MV-4-11 (cell line): ENCODE results near the gene C1orf159.

Experiments
- DNase-seq: peaks from one replicate; lab custom pipeline; 2025; lab: John Stamatoyannopoulos, UW

The C1orf159 gene

DNA sequence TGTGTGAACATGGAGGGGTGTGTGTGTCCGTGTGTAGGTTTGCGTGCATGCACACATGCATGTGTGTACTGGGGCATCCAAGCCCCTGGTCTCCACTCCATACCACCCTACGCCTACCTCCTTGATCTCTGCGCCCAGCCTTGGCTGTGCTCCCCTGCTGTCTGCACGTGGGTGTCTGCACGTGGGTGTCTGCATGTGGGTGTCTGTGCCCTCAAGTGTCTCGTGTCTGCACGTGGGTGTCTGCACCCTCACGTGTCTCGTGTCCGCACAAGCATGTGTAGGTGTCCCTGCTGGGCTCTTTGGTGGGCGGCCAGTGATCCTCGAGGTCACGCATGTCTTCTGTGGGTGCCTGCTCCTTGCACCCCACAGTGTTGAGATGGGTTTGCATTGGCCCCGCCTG, 62.9 kb downstream of the C1orf159 start:
- no peak for DNase-seq

DNA sequence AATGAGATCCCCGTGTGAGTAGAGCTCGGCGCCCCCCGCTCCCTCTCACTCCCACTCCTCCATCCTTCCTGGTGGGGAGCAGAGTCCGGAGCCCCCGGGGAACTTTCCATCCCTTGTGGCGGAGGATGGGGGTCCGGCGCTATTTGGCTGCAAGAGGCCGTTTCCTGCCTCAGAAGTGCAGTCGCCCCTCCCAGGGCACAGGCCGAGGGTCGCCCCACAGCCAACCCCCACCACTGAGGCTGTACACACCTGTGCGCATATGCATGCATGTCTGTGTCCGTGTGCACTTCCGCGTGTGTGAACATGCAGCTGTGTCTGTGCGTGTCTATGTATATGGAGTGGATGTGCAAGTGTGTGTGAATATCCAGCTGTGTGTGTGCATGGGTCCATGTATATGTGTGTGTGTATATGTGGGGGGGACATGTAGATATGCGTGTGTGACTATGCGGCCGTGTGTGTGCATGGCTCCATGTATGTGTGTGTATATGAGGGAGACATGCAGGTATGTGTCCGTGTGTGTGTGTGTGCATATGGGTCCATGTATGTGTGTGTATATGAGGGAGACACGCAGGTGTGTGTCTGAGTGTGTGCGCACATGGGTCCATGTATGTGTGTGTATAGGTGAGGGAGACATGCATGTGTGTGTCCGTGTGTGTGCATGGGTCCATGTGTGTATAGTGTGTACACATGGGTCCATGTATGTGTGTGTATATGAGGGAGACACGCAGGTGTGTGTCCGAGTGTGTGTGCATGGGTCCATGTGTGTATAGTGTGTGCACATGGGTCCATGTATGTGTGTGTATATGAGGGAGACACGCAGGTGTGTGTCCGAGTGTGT, 63.7 kb downstream of the C1orf159 start:
- DNase-seq: no peak

DNA sequence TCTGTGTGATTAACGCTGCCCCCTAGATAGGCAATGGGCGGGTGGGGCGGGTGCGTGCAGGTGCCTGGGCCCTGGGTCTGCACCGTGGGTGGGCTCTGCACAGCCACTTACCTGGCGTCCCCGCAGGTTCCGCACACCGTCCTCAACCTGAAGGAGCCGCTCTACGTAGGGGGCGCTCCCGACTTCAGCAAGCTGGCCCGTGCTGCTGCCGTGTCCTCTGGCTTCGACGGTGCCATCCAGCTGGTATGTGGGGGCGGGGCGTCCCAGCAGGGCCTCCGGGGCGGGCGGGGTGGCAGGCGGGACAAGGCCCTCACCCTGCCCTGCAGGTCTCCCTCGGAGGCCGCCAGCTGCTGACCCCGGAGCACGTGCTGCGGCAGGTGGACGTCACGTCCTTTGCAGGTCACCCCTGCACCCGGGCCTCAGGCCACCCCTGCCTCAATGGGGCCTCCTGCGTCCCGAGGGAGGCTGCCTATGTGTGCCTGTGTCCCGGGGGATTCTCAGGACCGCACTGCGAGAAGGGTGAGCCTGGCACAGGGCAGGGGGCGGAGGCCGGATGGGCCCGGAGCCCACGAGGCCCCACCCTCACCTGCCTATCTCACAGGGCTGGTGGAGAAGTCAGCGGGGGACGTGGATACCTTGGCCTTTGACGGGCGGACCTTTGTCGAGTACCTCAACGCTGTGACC, 64.6 kb downstream of the C1orf159 start:
- DNase-seq: no peak

DNA sequence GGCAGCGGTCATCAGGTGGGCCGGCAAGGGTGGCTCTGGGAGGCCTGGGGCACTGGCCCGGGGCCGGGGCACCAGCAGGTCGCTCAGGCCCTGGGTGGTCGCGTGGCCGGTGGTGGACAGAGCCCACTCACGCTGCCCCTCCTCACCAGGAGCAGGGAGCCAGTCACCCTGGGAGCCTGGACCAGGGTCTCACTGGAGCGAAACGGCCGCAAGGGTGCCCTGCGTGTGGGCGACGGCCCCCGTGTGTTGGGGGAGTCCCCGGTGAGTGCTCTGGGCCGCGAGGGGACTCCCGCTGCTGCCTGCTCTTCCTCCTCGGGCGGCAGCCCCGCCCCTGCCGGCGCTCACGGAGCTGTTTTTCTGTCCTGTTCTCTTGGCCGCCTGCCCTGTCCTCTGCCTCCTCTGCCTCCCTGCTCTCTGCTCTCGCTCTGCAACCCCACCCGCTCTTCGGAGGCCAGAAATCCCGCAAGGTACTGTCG, 65.3 kb downstream of the C1orf159 start:
- no peak for DNase-seq

DNA sequence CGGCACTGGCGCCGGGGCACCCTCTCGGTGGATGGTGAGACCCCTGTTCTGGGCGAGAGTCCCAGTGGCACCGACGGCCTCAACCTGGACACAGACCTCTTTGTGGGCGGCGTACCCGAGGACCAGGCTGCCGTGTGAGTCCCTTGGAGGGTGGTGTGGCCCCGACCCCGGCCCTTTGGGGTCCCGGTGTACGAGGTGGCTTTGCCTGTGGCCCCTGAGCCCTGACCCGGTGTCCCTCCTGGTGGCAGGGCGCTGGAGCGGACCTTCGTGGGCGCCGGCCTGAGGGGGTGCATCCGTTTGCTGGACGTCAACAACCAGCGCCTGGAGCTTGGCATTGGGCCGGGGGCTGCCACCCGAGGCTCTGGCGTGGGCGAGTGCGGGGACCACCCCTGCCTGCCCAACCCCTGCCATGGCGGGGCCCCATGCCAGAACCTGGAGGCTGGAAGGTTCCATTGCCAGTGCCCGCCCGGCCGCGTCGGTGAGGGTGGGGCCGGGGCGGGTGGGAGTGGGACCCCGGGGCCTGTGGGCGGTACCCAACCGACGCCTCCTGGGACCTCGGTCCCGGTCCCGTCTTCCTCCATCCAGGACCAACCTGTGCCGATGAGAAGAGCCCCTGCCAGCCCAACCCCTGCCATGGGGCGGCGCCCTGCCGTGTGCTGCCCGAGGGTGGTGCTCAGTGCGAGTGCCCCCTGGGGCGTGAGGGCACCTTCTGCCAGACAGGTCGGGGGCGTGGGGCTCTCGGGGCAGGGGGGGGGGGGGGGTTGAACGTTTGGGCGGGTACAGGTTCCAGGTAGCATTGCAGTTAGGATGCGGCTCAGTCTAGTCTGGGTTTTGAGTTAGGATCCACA, 66.3 kb downstream of the C1orf159 start:
- no peak for DNase-seq

DNA sequence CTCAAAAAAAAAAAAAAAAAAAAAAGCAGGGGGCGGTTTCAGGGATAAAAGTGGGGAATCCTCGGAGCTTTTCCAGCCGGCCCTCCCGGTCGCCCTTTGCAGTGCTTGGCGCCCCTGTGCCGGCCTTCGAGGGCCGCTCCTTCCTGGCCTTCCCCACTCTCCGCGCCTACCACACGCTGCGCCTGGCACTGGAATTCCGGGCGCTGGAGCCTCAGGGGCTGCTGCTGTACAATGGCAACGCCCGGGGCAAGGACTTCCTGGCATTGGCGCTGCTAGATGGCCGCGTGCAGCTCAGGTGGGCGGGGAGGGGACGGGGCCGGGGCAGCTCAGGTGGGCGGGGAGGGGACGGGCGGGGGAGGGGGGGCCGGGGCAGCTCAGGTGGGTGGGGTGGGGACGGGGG, 67.1 kb downstream of the C1orf159 start:
- no peak for DNase-seq

DNA sequence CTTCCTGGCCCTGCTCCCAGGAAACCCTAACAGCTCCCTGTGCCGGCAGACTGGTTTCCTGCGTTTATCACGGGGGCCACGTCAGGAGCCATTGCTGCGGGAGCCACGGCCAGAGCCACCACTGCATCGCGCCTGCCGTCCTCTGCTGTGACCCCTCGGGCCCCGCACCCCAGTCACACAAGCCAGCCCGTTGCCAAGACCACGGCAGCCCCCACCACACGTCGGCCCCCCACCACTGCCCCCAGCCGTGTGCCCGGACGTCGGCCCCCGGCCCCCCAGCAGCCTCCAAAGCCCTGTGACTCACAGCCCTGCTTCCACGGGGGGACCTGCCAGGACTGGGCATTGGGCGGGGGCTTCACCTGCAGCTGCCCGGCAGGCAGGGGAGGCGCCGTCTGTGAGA, 67.9 kb downstream of the C1orf159 start:
- DNase-seq: no peak

DNA sequence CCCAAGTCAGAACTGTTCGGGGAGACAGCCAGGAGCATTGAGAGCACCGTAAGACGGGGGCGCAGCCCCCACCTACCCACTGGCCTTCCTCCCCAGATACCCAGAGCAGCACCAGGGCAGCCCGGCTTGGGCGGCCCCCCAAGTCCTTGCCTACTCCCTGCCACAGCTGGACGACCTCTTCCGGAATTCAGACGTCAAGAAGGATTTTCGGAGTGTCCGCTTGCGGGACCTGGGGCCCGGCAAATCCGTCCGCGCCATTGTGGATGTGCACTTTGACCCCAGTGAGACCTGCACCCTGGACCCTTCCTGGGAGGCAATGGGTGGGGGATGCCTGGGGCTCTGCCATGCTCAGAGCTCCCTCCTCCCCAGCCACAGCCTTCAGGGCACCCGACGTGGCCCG, 68.5 kb downstream of the C1orf159 start:
- no peak for DNase-seq

DNA sequence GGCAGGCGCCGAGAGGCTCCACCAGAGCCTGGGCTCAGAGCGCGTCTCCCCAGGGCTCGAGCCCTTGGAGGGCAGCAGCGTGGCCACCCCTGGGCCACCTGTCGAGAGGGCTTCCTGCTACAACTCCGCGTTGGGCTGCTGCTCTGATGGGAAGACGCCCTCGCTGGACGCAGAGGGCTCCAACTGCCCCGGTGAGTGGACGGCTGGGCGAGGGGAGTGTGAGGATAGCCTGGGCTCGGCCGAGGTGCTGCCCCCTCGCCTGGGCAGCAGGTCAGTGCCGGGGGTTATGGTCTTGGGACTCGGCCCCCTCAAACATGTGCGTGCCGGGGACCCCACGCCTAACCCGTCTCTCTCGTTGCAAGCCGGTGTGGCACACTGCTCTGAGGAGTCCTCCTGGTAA, 69.1 kb downstream of the C1orf159 start:
- DNase-seq: no peak

DNA sequence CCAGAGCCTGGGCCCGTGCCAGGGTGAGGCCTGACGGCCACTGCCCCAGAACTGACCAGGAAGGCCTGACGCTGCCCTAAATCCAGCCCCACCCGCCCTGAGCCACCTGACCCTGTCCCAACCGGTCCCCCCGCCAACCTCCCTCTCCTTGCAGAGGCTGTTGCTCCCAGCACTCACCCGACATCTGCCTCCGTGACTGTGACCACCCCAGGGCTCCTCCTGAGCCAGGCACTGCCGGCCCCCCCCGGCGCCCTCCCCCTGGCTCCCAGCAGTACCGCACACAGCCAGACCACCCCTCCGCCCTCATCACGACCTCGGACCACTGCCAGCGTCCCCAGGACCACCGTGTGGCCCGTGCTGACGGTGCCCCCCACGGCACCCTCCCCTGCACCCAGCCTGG, 69.6 kb downstream of the C1orf159 start:
- DNase-seq: no peak

DNA sequence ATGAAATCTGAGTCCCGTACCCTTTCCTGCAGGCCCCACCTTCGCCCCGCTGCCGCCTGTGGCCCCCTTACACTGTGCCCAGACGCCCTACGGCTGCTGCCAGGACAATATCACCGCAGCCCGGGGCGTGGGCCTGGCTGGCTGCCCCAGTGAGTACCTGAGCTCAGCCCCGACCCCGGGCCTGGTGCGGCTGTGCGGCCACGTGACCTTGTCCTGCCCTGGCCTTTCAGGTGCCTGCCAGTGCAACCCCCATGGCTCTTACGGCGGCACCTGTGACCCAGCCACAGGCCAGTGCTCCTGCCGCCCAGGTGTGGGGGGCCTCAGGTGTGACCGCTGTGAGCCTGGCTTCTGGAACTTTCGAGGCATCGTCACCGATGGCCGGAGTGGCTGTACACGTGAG, 70.8 kb downstream of the C1orf159 start:
- DNase-seq: no peak

DNA sequence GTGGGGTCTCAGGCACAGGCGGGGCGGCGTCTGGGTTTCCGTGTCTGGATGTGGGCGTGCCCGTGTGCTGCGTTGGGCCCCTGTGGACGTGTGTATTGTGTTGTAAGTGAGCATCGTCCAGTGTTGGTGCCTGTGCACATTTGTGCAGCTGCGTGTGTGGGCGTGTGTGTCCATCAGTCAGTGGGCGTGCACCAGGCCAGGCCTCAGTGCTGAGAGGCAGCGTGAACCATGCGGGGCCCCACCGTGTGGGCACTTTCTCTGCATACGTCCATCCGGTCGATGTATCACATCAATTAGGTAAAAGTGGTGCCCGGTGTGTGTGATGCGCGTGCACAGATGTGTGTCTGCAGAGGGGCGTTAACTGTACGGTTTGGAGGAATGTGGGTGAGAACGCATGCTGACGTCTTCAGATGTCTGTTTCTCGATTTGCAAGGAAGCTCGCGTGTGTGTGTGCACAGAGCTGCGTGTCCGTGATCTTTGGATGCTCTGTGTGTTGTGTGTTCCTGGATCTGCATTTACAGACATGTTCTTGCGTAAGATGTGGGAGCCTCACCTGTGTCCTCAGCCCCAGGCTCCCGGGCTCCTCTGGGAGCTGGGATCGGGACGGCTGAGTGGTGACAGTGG, 71.3 kb downstream of the C1orf159 start:
- DNase-seq: no peak

DNA sequence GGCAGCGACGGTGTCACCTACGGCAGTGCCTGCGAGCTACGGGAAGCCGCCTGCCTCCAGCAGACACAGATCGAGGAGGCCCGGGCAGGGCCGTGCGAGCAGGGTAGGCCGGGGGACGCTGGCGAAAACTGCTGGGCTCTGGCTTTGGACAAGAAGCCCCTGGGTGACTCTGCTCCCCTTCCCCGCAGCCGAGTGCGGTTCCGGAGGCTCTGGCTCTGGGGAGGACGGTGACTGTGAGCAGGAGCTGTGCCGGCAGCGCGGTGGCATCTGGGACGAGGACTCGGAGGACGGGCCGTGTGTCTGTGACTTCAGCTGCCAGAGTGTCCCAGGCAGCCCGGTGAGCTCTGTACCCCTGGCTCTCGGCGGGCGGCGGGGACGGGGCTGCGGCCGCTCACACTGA, 72.0 kb downstream of the C1orf159 start:
- no peak for DNase-seq

DNA sequence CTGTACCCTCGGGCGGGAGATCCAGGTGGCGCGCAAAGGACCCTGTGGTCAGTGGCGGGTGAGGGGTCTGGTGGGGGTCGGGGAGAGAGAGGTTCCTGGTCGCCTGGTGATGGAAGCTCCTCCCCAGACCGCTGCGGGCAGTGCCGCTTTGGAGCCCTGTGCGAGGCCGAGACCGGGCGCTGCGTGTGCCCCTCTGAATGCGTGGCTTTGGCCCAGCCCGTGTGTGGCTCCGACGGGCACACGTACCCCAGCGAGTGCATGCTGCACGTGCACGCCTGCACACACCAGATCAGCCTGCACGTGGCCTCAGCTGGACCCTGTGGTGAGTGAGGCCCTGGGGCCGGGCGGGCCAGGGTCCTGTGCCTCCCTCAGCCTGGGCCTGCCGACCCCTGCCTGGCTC, 72.5 kb downstream of the C1orf159 start:
- DNase-seq: no peak

DNA sequence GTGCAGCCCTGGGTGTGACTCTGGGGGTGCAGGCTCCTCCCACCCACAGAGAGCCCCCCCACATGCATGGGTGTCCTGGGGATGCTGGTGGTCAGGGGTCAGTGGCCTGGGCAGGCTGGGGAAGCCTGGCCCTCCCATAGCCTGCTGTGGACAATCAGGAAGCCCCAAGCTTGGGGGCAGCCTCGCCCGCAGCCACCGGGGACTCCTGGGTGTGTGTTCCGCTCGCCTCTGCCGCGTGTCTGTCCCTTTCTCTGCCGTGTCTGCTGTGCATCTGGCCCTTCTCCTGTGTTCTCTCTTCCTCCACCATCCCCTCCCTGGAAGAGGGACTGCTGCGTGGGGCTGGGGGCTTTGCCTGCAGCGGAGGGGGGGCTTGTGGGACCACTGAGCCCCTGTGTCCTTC, 73.1 kb downstream of the C1orf159 start:
- no peak for DNase-seq

DNA sequence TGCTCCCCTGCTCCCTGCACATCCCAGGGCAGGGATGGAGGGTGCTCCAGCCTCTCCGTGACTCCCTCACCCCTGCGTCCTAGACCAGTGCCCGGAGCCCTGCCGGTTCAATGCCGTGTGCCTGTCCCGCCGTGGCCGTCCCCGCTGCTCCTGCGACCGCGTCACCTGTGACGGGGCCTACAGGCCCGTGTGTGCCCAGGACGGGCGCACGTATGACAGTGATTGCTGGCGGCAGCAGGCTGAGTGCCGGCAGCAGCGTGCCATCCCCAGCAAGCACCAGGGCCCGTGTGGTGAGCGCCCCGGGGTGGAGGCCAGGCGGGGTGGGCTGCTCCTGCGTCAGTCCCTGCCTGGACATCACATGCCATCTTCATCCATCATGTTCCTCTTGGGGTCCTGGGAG, 74.0 kb downstream of the C1orf159 start:
- no peak for DNase-seq

DNA sequence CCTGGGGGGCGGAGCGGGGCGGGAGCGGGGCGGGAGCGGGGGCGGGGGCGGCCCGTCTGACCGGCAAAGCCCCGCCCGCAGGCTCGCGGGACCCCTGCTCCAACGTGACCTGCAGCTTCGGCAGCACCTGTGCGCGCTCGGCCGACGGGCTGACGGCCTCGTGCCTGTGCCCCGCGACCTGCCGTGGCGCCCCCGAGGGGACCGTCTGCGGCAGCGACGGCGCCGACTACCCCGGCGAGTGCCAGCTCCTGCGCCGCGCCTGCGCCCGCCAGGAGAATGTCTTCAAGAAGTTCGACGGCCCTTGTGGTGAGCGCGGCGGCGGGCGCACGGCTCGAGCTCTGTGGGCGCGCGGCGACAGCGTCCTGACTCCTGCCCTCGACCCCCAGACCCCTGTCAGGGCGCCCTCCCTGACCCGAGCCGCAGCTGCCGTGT, 74.8 kb downstream of the C1orf159 start:
- DNase-seq: no peak

DNA sequence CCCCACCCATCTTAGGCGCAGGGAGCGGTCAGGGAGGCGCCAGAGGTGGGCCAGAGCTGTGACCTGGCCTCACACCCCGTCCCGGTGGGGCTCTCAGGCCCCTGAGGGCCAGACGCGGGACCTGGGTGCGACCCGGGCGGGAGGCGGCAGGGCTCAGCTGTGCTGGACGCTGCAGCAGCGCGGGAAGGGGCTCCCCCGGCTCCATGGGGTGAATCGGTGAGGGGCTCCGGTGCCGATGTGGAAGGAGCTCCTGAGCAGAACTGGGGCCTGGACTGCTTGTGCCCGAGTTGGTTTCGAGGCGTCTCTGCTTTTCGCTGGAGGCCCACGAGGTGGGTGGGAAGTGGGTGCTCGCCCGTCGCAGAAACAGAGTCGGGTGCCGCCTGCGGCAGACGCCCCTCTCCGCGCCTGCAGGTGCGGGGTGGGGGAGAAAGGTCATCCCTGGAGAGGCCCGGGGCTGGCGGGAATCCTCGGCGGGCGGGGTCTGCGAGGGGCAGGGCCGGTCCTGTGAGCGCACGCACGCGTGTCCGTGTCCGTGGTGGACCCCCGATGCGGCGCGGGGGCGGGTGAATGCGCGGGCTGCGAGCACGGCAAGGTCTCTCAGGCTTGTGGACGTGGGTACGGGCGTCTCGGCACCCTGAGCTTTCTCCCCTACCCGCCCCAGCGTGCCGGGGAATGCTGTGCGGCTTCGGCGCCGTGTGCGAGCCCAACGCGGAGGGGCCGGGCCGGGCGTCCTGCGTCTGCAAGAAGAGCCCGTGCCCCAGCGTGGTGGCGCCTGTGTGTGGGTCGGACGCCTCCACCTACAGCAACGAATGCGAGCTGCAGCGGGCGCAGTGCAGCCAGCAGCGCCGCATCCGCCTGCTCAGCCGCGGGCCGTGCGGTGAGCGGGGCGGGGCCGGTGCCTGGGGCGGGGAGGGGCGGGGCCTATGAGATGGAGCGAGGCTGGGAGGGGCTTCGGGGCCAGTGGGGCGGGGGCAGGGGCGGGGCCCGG, 75.6 kb downstream of the C1orf159 start:
- peak; percentile 82 for DNase-seq

DNA sequence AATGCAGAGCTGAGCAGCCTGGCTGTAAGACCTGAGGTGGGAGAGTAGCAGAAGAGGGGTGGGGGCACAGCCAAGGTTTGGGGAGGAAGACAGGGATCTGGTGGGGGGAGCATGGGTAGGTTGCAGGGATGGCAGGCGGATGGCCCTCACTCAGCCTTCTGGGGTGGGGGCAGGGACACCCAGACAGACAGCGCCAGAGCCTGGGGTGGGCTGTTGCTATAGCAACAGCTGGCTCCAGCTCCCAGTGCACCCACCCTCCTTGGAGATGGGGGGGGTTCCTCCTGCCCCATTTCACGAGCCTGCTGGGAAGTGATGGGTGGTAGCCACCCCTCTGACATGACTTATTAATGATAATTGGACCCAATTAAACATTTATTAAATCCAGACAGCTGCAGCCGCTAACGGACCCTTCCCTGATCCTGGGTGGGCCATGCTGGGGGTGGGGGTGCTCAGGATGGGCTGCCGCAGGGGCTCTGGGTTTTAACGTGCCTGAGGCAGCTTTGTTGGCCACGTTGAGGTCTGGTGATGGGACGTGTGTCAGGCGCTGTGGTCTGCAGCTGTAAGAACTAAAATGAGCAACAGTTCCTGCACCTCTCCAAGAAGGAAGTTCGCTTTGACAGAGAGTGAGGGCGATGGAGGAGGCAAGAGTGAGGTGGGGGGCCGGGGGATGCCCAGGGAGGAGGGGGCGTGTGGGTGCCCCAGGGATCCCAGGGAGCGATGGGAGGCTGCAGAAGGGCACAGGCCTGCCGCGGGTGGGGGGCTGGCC, 76.6 kb downstream of the C1orf159 start:
- peak; percentile 81 for DNase-seq

DNA sequence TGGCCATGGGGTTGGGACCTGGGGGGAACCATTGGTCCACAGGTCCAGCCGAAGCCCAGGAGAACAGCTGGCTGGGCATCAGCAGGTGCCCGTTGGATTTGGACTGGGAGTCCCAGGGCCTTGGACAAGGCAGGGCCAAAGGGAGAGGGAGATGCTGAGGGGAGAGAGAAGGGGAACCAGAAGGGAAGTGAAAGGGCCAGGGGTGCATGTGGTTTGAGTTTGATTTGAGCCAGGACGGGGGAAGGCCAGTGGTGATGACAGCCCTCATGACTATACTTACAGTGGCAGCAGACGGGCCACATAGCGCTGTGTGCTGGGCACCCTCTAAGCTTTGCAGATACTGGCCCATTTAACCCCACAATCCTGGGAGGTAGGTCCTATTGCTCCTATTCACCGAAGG, 77.2 kb downstream of the C1orf159 start:
- peak; percentile 92 for DNase-seq
